H9 (cell line): ENCODE measurements around the gene SATB1. TPM values are rescaled to one million over a fixed set of nuclear protein-coding genes. Genes with fewer than 3 reads are reported as not detected.

Source experiments
- DNase-seq: peaks from one replicate; pipeline ENCODE4 v3.0.0-alpha.2; 2017
- H2AFZ ChIP-seq: one replicate; pipeline ENCODE4 v1.6.1; 2013; ENCODE audit warnings: mild to moderate bottlenecking, low read length, control low read depth, moderate library complexity
- H2AK5ac ChIP-seq: 2 replicates; pipeline ENCODE4 v1.6.1; 2013; ENCODE audit warnings: low read length, control low read depth, mixed read lengths; ENCODE audit not compliant: insufficient read length
- H2BK120ac ChIP-seq: one replicate; pipeline ENCODE4 v1.6.1; 2013; ENCODE audit warnings: low read depth, mild to moderate bottlenecking, low read length, control low read depth, inconsistent platforms; ENCODE audit not compliant: poor library complexity, severe bottlenecking
- H2BK12ac ChIP-seq: 2 replicates; pipeline ENCODE4 v1.6.1; 2013; ENCODE audit warnings: low read length, control low read depth, mixed read lengths, low read depth; ENCODE audit not compliant: insufficient read length
- H2BK15ac ChIP-seq: 2 replicates; pipeline ENCODE4 v1.6.1; 2013; ENCODE audit warnings: low read depth, low read length, control low read depth
- H2BK20ac ChIP-seq: one replicate; pipeline ENCODE4 v1.6.1; 2013; ENCODE audit warnings: low read depth, mild to moderate bottlenecking, low read length, control low read depth, inconsistent platforms; ENCODE audit not compliant: poor library complexity, severe bottlenecking
- H2BK5ac ChIP-seq: 2 replicates; pipeline ENCODE4 v1.6.1; 2013; ENCODE audit warnings: low read length, control low read depth, mixed read lengths; ENCODE audit not compliant: insufficient read length
- H3K14ac ChIP-seq: 2 replicates; pipeline ENCODE4 v1.6.1; 2013; ENCODE audit warnings: low read length, control low read depth; ENCODE audit not compliant: insufficient read depth
- H3K18ac ChIP-seq: 2 replicates; pipeline ENCODE4 v1.6.1; 2013; ENCODE audit warnings: low read depth, mild to moderate bottlenecking, mixed read lengths, low read length, control low read depth; ENCODE audit not compliant: insufficient read length
- H3K23ac ChIP-seq: 2 replicates; pipeline ENCODE4 v1.6.1; 2013; ENCODE audit warnings: low read length, control low read depth, mixed read lengths, low read depth; ENCODE audit not compliant: insufficient read length
- H3K23me2 ChIP-seq: 2 replicates; pipeline ENCODE4 v1.6.1; 2013; ENCODE audit warnings: low read depth, mild to moderate bottlenecking, mixed read lengths, low read length, control low read depth; ENCODE audit not compliant: insufficient read length, poor library complexity, severe bottlenecking
- H3K27ac ChIP-seq: 2 replicates; pipeline ENCODE4 v1.5.1; 2013; ENCODE audit warnings: low read length, control low read depth, mixed read lengths, low read depth; ENCODE audit not compliant: insufficient read length
- H3K27me3 ChIP-seq: 2 replicates; pipeline ENCODE4 v1.6.1; 2013; ENCODE audit warnings: low read length, control low read depth, inconsistent platforms; ENCODE audit not compliant: insufficient read depth
- H3K4ac ChIP-seq: 2 replicates; pipeline ENCODE4 v1.6.1; 2013; ENCODE audit warnings: low read depth, mild to moderate bottlenecking, control low read depth, inconsistent platforms, low read length, moderate library complexity
- H3K4me1 ChIP-seq: 2 replicates; pipeline ENCODE4 v1.6.1; 2013; ENCODE audit warnings: low read length, control low read depth, inconsistent platforms; ENCODE audit not compliant: insufficient read depth
- H3K4me2 ChIP-seq: 2 replicates; pipeline ENCODE4 v1.6.1; 2013; ENCODE audit warnings: low read length, control low read depth, mixed read lengths; ENCODE audit not compliant: insufficient read length, insufficient read depth
- H3K56ac ChIP-seq: 2 replicates; pipeline ENCODE4 v1.6.1; 2013; ENCODE audit warnings: low read depth, mild to moderate bottlenecking, mixed read lengths, low read length, control low read depth; ENCODE audit not compliant: insufficient read length
- H3K79me1 ChIP-seq: 2 replicates; pipeline ENCODE4 v1.6.1; 2013; ENCODE audit warnings: low read depth, mild to moderate bottlenecking, moderate library complexity, low read length, control low read depth, inconsistent platforms; ENCODE audit not compliant: insufficient read depth, poor library complexity, severe bottlenecking
- H3K79me2 ChIP-seq: 2 replicates; pipeline ENCODE4 v1.6.1; 2013; ENCODE audit warnings: low read length, control low read depth, inconsistent platforms; ENCODE audit not compliant: insufficient read depth
- H3K9ac ChIP-seq: 2 replicates; pipeline ENCODE4 v1.6.1; 2013; ENCODE audit warnings: low read length, control low read depth, mixed read lengths; ENCODE audit not compliant: insufficient read length; ENCODE audit errors: extremely low read depth
- H3K9me3 ChIP-seq: one replicate; pipeline ENCODE4 v1.6.1; 2013; ENCODE audit warnings: low read depth, low read length, inconsistent platforms; ENCODE audit not compliant: control insufficient read depth
- H3T11ph ChIP-seq: one replicate; pipeline ENCODE4 v1.6.1; 2013; ENCODE audit warnings: mild to moderate bottlenecking, low read length, control low read depth, inconsistent platforms
- H4K20me1 ChIP-seq: one replicate; pipeline ENCODE4 v1.6.1; 2013; ENCODE audit not compliant: control insufficient read depth, insufficient read length, insufficient read depth
- H4K5ac ChIP-seq: 2 replicates; pipeline ENCODE4 v1.6.1; 2013; ENCODE audit warnings: low read depth, mild to moderate bottlenecking, mixed read lengths, low read length, control low read depth; ENCODE audit not compliant: insufficient read length
- H4K8ac ChIP-seq: replicated peaks from 2 replicates; pipeline ENCODE4 v1.6.1; 2013; ENCODE audit warnings: low read length, control low read depth, mixed read lengths, low read depth; ENCODE audit not compliant: insufficient read length
- H4K91ac ChIP-seq: 2 replicates; pipeline ENCODE4 v1.6.1; 2013; ENCODE audit warnings: low read depth, mild to moderate bottlenecking, moderate library complexity, mixed read lengths, low read length, control low read depth; ENCODE audit not compliant: insufficient read length
- H3K27ac Mint-ChIP-seq, 3 experiments: 2 replicates in 2 of 3; 3 replicates in 1 of 3; pipeline ENCODE4 v1.8.0; 2020 to 2021; ENCODE audit warnings: mixed read lengths in 3 of 3, mild to moderate bottlenecking in 1 of 3, moderate library complexity in 1 of 3
- H3K27me3 Mint-ChIP-seq: 2 replicates; pipeline ENCODE4 v1.8.0; 2021; ENCODE audit warnings: low read depth, mild to moderate bottlenecking, moderate library complexity, mixed read lengths
- H3K36me3 Mint-ChIP-seq, 3 experiments: 2 replicates in 2 of 3; 3 replicates in 1 of 3; pipeline ENCODE4 v1.8.0; 2020 to 2021; ENCODE audit warnings: low read depth in 3 of 3, mixed read lengths in 3 of 3; ENCODE audit not compliant: insufficient read depth in 1 of 3
- H3K4me1 Mint-ChIP-seq, 2 experiments: 2 replicates each; pipeline ENCODE4 v1.8.0; 2020; ENCODE audit warnings: mixed read lengths in 2 of 2
- H3K4me3 Mint-ChIP-seq, 2 experiments: 2 replicates in 1 of 2; 3 replicates in 1 of 2; pipeline ENCODE4 v1.8.0; 2020 to 2021; ENCODE audit warnings: mild to moderate bottlenecking in 2 of 2, mixed read lengths in 2 of 2, moderate library complexity in 1 of 2
- H3K9me3 Mint-ChIP-seq, 2 experiments: 2 replicates in 1 of 2; 3 replicates in 1 of 2; pipeline ENCODE4 v1.8.0; 2020; ENCODE audit warnings: mild to moderate bottlenecking in 2 of 2, mixed read lengths in 2 of 2, moderate library complexity in 1 of 2
- WGBS: extraction: QIAGEN DNeasy Blood & Tissue Kit; methylation state at CpG from one replicate; pipeline ENCODE4 v1.1.7; 2013; ENCODE audit warnings: missing lambda C conversion rate, low lambda C conversion rate, mixed read lengths; ENCODE audit not compliant: insufficient read length; ENCODE audit errors: extremely low coverage; 5-methylcytosine and 5-hydroxymethylcytosine counted together
- total RNA-seq: library from RNA; stranded (reverse); gene quantifications from 2 replicates; pipeline ENCODE4 v1.2.1, GENCODE V29; 2021
- TF ChIP-seq, protein P1 (sequence below): fragments of 200-600 bp; sonication (generic); conservative IDR thresholded peaks from 3 replicates; pipeline ENCODE4 v1.8.0; 2021; ENCODE audit warnings: antibody characterized with exemption, mild to moderate bottlenecking

Gene SATB1
- total RNA-seq, 1 experiment from 2014 or later, result 30.7 TPM

DNA sequence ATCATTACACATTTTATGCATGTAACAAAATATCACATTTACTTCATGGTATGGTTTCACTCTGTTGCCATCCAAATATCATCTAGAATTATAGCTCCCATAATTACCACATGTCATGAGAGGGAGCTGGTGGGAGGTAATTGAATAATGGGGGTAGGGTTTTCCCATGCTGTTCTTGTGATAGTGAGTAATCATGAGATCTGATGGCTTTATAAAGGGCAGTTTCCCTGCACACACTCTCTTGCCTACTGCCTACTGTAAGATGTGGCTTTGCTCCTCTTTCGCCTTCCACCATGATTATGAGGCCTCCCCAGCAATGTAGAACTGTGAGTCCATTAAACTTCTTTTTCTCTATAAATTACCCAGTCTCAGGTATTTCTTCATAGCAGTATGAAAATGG lies 123.4 kb downstream of the SATB1 start:
- Histone ChIP-seq H2BK20ac (no peak overlapping the region), H3K4me2 (no peak overlapping the region), H2AFZ (no peak overlapping the region), H4K5ac (no peak overlapping the region), H3K23me2 (no peaks in the 10 kb centered on the region), H3K9ac (no peak overlapping the region), H3K79me1 (no peaks in the 10 kb centered on the region), H3K23ac (no peak overlapping the region), H4K20me1 (no peaks in the 10 kb centered on the region), H2BK5ac (no peak overlapping the region), H3K79me2 (no peaks in the 10 kb centered on the region), H2BK15ac (no peak overlapping the region), H3K27me3 (no peaks in the 10 kb centered on the region), H4K91ac (no peak overlapping the region), H2BK12ac (no peak overlapping the region), H3K9me3 (no peaks in the 10 kb centered on the region), H3K14ac (no peak overlapping the region), H2AK5ac (no peak overlapping the region), H3T11ph (no peak overlapping the region), H3K27ac (no peak overlapping the region), H3K4me1 (no peaks in the 10 kb centered on the region), H3K4ac (no peak overlapping the region), H2BK120ac (no peak overlapping the region), H3K56ac (no peak overlapping the region), H4K8ac (no peak overlapping the region), H3K18ac (no peak overlapping the region)
- Mint-ChIP-seq H3K27ac (no peak overlapping the region), H3K4me3 (no peak overlapping the region), H3K36me3 (peaks cover 0 to 9% (median 8%) of the 10 kb centered on the region in 3 experiments; a peak in 4 of 7 replicates), H3K9me3 (peaks cover 13 to 14% of the 10 kb centered on the region in 2 experiments), H3K4me1 (no peaks in the 10 kb centered on the region), H3K27me3 (no peaks in the 10 kb centered on the region)
- WGBS, result no CpG with 5 or more reads among the region's 1 CpG
- DNase-seq, result no peak
- TF ChIP-seq, protein P1, sequence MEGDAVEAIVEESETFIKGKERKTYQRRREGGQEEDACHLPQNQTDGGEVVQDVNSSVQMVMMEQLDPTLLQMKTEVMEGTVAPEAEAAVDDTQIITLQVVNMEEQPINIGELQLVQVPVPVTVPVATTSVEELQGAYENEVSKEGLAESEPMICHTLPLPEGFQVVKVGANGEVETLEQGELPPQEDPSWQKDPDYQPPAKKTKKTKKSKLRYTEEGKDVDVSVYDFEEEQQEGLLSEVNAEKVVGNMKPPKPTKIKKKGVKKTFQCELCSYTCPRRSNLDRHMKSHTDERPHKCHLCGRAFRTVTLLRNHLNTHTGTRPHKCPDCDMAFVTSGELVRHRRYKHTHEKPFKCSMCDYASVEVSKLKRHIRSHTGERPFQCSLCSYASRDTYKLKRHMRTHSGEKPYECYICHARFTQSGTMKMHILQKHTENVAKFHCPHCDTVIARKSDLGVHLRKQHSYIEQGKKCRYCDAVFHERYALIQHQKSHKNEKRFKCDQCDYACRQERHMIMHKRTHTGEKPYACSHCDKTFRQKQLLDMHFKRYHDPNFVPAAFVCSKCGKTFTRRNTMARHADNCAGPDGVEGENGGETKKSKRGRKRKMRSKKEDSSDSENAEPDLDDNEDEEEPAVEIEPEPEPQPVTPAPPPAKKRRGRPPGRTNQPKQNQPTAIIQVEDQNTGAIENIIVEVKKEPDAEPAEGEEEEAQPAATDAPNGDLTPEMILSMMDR, result no peak
